Inflammatory macrophage treated with lipopolysaccharide for 1 hour (primary cell): ENCODE results near the gene COL6A1.
"Not testable (repeated sequence)": the region's sequence is repeated elsewhere in the genome, so short reads cannot be mapped to it uniquely, and the experiment has no call there.

Experiments
- DNase-seq, 2 donors: peaks; one replicate each; pipeline ENCODE4 v3.0.0-alpha.2; 2020 to 2022

Gene COL6A1

DNA sequence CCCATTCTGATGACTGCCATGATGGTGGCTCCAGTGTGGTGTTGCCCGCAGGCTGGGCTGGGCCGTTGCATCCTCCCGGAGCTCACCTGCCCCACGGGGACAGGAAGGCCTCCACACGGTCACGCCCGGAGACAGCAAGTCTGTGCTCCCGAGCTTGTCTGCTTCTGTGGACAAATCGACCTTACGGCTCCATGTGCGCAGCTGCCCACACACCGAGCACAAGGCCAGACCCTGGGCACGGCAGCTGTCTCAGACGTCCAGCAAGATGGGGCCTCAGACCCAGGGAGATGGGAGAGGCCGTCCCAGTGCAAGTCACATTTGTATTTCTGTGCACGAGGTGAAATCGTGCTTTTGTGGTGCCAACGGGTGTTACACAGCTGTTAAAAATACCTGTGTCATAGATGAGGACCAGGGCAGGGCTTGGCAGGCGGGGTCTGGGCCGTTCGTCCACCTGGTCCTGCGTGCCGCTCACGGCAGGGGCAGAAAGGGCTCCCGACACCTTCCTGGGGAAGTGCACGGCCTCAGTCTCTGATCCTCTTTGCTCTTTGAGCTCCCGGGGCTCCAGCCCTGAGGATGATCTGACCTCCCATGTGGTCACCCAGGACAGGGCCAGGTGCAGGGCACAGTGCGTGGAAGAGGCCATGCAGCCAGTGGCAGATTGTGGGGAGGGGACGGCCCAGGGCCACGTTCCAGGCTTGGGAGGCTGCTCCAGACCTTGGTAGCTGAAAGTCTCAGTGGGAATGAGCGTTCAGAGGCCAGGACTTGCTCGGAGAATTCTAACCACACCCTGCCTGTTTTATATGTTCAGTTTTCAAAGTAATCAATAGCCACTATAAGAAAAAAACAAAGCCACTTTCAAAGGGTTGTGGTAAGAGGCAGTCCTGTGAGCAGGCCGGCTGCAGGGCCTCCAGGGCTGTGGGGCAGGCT is 13.5 kb downstream of the COL6A1 start:
- DNase-seq: no peak

- DNase-seq: no peak
Measured at GRCh38 chr21:45995686-45996179, 14.2 kb downstream of the COL6A1 start.

GRCh38 chr21:45996311-45997204 is 15.0 kb downstream of the COL6A1 start:
- no peak for DNase-seq

GRCh38 chr21:45997205-45997494 is 15.6 kb downstream of the COL6A1 start:
- DNase-seq: no peak

- no peak for DNase-seq
Measured at GRCh38 chr21:45997495-45998275, 16.1 kb downstream of the COL6A1 start.

- DNase-seq: no peak
Measured at GRCh38 chr21:45998276-45998701, 16.7 kb downstream of the COL6A1 start.

GRCh38 chr21:45998871-45999580 is 17.5 kb downstream of the COL6A1 start:
- DNase-seq: no peak

GRCh38 chr21:45999581-46000181 is 18.1 kb downstream of the COL6A1 start:
- no peak for DNase-seq

DNA sequence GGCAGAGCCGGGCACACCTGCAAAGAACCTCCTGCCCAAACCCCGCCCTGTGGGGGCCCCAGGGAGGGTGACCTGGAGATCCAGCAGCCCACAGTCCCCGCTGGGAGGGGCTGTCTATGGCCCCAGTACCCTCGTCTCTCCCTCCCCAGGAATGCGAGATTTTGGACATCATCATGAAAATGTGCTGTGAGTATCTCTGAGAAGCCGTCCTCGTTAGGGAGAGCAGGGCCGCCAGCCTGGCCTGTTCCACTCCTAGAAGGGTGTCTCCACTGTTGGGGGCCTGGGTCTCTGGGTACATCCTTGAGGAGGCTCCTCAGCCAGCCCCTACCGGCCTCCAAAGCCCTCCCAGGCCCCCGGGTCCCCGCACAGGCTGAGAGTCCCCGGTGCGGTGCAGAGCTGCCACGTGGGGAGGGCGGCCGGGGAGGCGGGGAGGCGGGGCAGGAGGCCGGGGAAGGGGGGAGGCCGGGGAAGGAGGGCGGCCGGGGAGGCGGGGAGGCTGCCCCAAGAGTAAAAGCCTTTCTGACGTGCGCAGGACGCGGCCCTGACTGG is 18.7 kb downstream of the COL6A1 start:
- DNase-seq: no peak

DNA sequence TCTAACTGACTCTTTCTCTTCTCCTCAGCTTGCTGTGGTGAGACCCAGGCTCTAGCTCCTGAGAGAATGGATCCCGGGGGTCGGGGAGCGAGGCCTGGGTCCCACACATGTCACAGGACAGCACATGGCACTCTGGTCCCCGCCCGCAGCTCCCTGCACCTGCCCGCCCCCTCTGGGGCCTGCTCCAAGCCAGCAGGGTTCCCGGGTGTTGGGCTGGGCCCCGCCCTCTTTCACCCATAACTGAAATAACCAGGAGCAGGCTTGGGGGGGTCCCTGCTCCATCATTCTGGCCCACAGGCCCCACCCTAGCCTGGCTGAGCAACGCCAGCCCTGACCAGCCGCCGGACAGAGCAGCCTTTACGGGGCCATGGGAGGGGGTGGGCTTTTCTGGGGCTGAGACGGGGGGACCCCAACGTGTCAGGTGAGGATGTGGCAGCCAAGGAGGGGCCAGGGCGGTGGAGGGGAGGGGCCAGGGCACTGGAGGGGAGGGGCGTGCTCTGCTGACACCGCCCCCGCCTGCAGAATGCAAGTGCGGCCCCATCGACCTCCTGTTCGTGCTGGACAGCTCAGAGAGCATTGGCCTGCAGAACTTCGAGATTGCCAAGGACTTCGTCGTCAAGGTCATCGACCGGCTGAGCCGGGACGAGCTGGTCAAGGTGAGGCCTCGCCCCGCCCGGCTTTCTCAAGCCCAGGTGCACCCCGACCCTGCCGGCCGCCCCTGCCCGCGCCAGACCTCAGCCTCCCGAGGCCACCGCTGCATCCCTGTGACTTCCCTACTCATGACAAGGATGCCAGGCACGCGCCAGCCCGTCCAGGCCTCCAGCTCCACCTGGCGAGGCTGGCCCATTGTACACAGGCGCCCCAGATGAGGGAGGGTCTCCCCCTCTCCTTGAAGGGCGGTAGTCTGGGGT is 19.4 kb downstream of the COL6A1 start:
- DNase-seq: no peak

GRCh38 chr21:46001821-46002681 is 20.5 kb downstream of the COL6A1 start:
- DNase-seq: no peak

GRCh38 chr21:46002841-46003574 is 21.4 kb downstream of the COL6A1 start:
- DNase-seq: no peak

DNA sequence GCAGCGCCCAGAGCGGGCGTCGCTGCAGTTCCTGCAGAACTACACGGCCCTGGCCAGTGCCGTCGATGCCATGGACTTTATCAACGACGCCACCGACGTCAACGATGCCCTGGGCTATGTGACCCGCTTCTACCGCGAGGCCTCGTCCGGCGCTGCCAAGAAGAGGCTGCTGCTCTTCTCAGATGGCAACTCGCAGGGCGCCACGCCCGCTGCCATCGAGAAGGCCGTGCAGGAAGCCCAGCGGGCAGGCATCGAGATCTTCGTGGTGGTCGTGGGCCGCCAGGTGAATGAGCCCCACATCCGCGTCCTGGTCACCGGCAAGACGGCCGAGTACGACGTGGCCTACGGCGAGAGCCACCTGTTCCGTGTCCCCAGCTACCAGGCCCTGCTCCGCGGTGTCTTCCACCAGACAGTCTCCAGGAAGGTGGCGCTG is 22.0 kb downstream of the COL6A1 start:
- no peak for DNase-seq

DNA sequence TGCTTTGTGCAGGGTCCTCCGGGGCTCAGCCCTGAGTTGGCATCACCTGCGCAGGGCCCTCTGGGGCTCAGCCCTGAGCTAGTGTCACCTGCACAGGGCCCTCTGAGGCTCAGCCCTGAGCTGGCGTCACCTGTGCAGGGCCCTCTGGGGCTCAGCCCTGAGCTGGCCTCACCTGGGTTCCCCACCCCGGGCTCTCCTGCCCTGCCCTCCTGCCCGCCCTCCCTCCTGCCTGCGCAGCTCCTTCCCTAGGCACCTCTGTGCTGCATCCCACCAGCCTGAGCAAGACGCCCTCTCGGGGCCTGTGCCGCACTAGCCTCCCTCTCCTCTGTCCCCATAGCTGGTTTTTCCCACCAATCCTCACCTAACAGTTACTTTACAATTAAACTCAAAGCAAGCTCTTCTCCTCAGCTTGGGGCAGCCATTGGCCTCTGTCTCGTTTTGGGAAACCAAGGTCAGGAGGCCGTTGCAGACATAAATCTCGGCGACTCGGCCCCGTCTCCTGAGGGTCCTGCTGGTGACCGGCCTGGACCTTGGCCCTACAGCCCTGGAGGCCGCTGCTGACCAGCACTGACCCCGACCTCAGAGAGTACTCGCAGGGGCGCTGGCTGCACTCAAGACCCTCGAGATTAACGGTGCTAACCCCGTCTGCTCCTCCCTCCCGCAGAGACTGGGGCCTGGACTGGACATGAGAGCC is 22.7 kb downstream of the COL6A1 start:
- DNase-seq: no peak

DNA sequence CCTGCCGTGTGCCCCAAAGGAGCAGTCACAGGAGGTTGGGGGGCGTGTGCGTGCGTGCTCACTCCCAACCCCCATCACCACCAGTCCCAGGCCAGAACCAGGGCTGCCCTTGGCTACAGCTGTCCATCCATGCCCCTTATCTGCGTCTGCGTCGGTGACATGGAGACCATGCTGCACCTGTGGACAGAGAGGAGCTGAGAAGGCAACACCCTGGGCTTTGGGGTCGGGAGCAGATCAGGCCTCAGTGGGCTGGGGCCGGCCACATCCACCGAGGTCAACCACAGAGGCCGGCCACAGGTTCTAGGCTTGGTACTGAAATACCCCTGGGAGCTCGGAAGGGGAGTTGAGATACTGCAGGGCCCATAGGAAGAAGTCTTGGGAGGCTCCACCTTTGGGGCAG is 23.5 kb downstream of the COL6A1 start:
- no peak for DNase-seq

DNA sequence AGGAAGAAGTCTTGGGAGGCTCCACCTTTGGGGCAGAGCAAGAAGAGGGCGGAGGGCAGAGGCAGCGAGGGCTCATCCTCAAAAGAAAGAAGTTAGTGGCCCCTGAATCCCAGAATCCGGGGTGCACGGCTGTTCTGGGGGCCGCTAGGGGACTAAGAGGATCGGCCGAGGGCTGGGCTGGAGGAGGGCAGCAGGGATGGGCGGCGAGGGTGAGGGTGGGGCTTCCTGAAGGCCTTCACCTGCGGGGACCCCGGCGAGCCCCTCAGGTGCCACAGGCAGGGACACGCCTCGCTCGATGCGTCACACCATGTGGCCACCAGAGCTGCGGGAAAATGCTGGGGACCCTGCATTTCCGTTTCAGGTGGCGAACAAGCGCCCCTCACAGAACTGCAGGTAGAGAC is 23.9 kb downstream of the COL6A1 start:
- DNase-seq: no peak

DNA sequence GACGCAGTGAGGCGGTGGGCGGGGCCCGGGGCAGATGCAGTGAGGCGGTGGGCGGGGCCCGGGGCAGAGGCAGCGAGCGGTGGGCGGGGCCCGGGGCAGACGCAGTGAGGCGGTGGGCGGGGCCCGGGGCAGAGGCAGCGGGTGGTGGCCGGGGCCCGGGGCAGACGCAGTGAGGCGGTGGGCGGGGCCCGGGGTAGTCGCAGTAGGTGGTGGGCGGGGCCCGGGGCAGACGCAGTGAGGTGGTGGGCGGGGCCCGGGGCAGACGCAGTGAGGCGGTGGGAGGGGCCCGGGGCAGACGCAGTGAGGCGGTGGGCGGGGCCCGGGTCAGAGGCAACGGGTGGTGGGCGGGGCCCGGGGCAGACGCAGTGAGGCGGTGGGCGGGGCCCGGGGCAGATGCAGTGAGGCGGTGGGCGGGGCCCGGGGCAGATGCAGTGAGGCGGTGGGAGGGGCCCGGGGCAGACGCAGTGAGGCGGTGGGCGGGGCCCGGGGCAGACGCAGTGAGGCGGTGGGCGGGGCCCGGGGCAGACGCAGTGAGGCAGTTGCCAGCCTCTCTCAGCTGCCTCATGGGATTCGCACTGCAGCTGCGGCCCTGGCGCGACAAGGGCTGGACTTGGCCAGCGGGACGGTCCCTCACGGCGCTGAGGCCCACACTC is 24.4 kb downstream of the COL6A1 start:
- not testable (repeated sequence) for DNase-seq
